ENCODE results near the gene EHF.

DNA sequence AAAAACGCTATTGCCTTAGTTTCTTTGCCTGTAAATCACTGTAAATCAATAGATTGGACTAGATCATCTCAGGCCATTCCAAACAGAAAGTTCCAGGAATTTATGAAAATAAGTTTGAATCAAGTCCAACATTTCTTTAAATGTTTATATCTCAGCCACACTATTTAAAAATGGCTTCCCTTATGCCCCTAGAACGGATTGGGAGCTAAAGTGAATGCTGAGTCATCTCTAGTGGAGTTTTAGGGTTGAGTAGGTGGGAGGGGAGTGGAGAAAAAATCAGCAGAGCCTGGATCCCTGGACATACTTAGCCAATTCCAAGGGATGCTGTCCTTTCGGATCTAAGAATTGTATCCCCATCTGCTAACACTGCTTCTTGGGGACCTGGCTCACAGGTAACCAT, 48.6 kb downstream of the EHF start:
- no peak for TF ChIP-seq POLR2AphosphoS5 (IDR thresholded peaks at IDR 0.05; ENCODE audit: borderline replicate concordance, low read depth, low read length)
- TF ChIP-seq EZH2 (IDR thresholded peaks at IDR 0.05) = no peak

Measured in SK-N-MC (cell line).